ENCODE data around the gene FILIP1.

- TF ChIP-seq POLR2AphosphoS5 (IDR thresholded peaks at IDR 0.05; ENCODE audit: low read depth, low read length) (no peak), REST (IDR thresholded peaks at IDR 0.05; ENCODE audit: insufficient read depth in 1 of 2, low read depth in 2 of 2, low read length in 2 of 2) (no peak), TAF1 (IDR thresholded peaks at IDR 0.05; ENCODE audit: borderline replicate concordance, insufficient read depth, low read length) (no peak), SIN3A (IDR thresholded peaks at IDR 0.05; ENCODE audit: borderline replicate concordance, insufficient read depth, low read length) (no peak), FOXP2 (optimal IDR thresholded peaks at IDR 0.05; ENCODE audit: borderline replicate concordance, extremely low read depth, extremely low read length, insufficient read depth) (no peak)
Observed at GRCh38 chr6:75481394-75481793, 12.2 kb downstream of the FILIP1 start.

Measured in PFSK-1 (cell line).